ENCODE measurements around the gene EGLN3. TPM values are rescaled to one million over a fixed set of nuclear protein-coding genes. Genes with fewer than 3 reads are reported as not detected.

Gene EGLN3
- total RNA-seq, 1 donor from 2014 or later, result 0.64 TPM

DNA sequence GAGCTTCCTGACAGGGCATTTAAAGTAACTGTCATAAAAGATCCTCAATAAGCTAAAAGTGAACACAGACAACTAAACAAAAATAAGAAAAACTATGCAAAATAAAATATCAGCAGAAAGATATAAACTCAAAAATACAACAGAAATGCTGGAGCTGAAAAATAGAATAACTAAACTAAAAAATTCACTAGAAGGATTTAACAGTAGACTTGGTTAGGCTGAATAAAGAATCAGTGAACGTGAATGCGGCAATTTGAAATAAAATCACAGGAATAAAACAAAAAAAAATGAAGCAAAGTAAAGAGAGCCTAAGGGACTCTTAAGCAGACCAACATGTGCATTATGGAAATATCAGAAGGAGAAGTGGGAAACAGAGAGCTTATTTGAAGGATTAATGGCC lies 74.6 kb downstream of the EGLN3 start:
- no peak for DNase-seq (ENCODE audit: low read depth in 2 of 2)

Data from dermis microvascular lymphatic vessel endothelial cell (primary cell).